Endothelial cell of umbilical vein (primary cell): ENCODE data around the gene LEMD1. TPM values are rescaled to one million over a fixed set of nuclear protein-coding genes. Genes with fewer than 3 reads are reported as not detected.

Experiments used
- BruUV-seq: library from RNA; stranded (reverse); fragments of 400-500 nt; replicated peaks from 2 replicates; lab custom pipeline; 2021; lab: Mats Ljungman, UMichigan
- CTCF ChIA-PET: fragments of 300-600, 350-600 bp; sonication (Branson Sonifier 250); formaldehyde crosslinking; loops from one replicate; lab custom pipeline; 2021; ENCODE audit warnings: antibody characterized with exemption, inconsistent platforms; lab: Charles Lee
- POLR2A ChIA-PET: fragments of 300-600, 350-600 bp; sonication (Branson Sonifier 250); formaldehyde crosslinking; loops from one replicate; lab custom pipeline; 2021; ENCODE audit warnings: antibody characterized with exemption, inconsistent platforms; lab: Charles Lee
- DNase-seq: peaks from one replicate; pipeline ENCODE4 v3.0.0-alpha.2; 2011; ENCODE audit warnings: low read depth, low spot score
- FAIRE-seq: peaks from 2 replicates; lab custom pipeline; 2011; peaks lifted over from hg19 to GRCh38; lab: Jason Lieb, UNC
- H2AFZ ChIP-seq: 2 replicates; pipeline ENCODE4 v1.6.0; 2012; ENCODE audit warnings: low read depth, low read length, control low read depth, inconsistent platforms
- H3K27ac ChIP-seq: 2 replicates; pipeline ENCODE4 v1.5.1; 2011; ENCODE audit warnings: low read depth, mild to moderate bottlenecking, control low read depth, low read length, moderate library complexity; ENCODE audit not compliant: insufficient read depth
- H3K27me3 ChIP-seq, 2 experiments: 2 replicates each; pipeline versions ENCODE4 v1.6.0 to v1.6.1; 2011; ENCODE audit warnings: low read length in 2 of 2, mixed read lengths in 1 of 2; ENCODE audit not compliant: control insufficient read depth in 2 of 2, insufficient read depth in 2 of 2
- H3K36me3 ChIP-seq, 2 experiments: 2 replicates in 1 of 2; 3 replicates in 1 of 2; pipeline ENCODE4 v1.5.1; 2011; ENCODE audit warnings: low read length in 2 of 2, mild to moderate bottlenecking in 1 of 2, moderate library complexity in 1 of 2; ENCODE audit not compliant: control insufficient read depth in 2 of 2, insufficient read depth in 2 of 2; ENCODE audit errors: extremely low read depth in 1 of 2
- H3K4me1 ChIP-seq: 3 replicates; pipeline ENCODE4 v1.5.1; 2011; ENCODE audit warnings: mild to moderate bottlenecking, low read length; ENCODE audit not compliant: control insufficient read depth, insufficient read depth; ENCODE audit errors: extremely low read depth
- H3K4me2 ChIP-seq: 2 replicates; pipeline ENCODE4 v1.6.1; 2011; ENCODE audit warnings: low read length, control low read depth, mixed read lengths; ENCODE audit not compliant: insufficient read depth
- H3K4me3 ChIP-seq, 3 experiments: fragments of 200-600 bp in 1 of 3; sonication (generic), shearing (Covaris generic) in 1 of 3; replicated peaks in 1 of 3; 2 replicates each; pipeline ENCODE4 v1.5.1; 2011 to 2016; ENCODE audit warnings: control low read depth in 3 of 3, low read length in 3 of 3, mild to moderate bottlenecking in 2 of 3, inconsistent platforms in 1 of 3, low read depth in 1 of 3, moderate library complexity in 1 of 3; ENCODE audit not compliant: insufficient read depth in 1 of 3
- H3K79me2 ChIP-seq: 2 replicates; pipeline ENCODE4 v1.6.0; 2012; ENCODE audit warnings: low read length, inconsistent platforms; ENCODE audit not compliant: control insufficient read depth, insufficient read depth
- H3K9ac ChIP-seq: replicated peaks from 2 replicates; pipeline ENCODE3; 2011; ENCODE audit warnings: low read length, control low read depth; ENCODE audit not compliant: insufficient read depth; ENCODE audit errors: extremely low read depth
- H3K9me1 ChIP-seq: replicated peaks from 3 replicates; pipeline ENCODE4 v1.6.0; 2011; ENCODE audit warnings: mild to moderate bottlenecking, low read length; ENCODE audit not compliant: control insufficient read depth, insufficient read depth; ENCODE audit errors: extremely low read depth
- H3K9me3 ChIP-seq: replicated peaks from 2 replicates; pipeline ENCODE4 v1.5.1; 2012; ENCODE audit warnings: low read length, inconsistent platforms; ENCODE audit not compliant: control insufficient read depth, insufficient read depth
- H4K20me1 ChIP-seq: replicated peaks from 2 replicates; pipeline ENCODE3; 2011; ENCODE audit warnings: mild to moderate bottlenecking, low read length; ENCODE audit not compliant: control insufficient read depth, insufficient read depth; ENCODE audit errors: extremely low read depth
- CTCF ChIP-seq, 2 donors: IDR thresholded peaks; 1 replicate in 1 of 2; 2 replicates in 1 of 2; pipeline ENCODE4 v1.5.1; 2011; ENCODE audit warnings: low read length in 2 of 2, mild to moderate bottlenecking in 2 of 2, moderate library complexity in 2 of 2, control low read depth in 1 of 2, inconsistent platforms in 1 of 2, low read depth in 1 of 2; ENCODE audit not compliant: insufficient read depth in 1 of 2; ENCODE audit errors: extremely low read depth in 1 of 2
- EZH2 ChIP-seq: IDR thresholded peaks from 2 replicates; pipeline ENCODE4 v1.6.1; 2012; ENCODE audit warnings: borderline replicate concordance, low read depth, mild to moderate bottlenecking, moderate library complexity, low read length, inconsistent platforms; ENCODE audit not compliant: severe bottlenecking
- FOS ChIP-seq: IDR thresholded peaks from 2 replicates; pipeline ENCODE4 v1.6.1; 2011; ENCODE audit warnings: mild to moderate bottlenecking, low read length, moderate library complexity, borderline replicate concordance; ENCODE audit not compliant: insufficient read depth
- GATA2 ChIP-seq: IDR thresholded peaks from 2 replicates; pipeline ENCODE4 v1.7.0; 2011; ENCODE audit warnings: low read depth, mild to moderate bottlenecking, moderate library complexity, mixed read lengths, low read length; ENCODE audit not compliant: insufficient read length, insufficient read depth
- JUN ChIP-seq: IDR thresholded peaks from 2 replicates; pipeline ENCODE4 v1.6.1; 2011; ENCODE audit warnings: borderline replicate concordance, low read depth; ENCODE audit not compliant: insufficient read length, insufficient read depth
- MAX ChIP-seq: IDR thresholded peaks from 2 replicates; pipeline ENCODE4 v1.6.1; 2011; ENCODE audit not compliant: insufficient read depth, insufficient read length
- MYC ChIP-seq: IDR thresholded peaks from one replicate; pipeline ENCODE4 v1.6.1; 2011; ENCODE audit warnings: mild to moderate bottlenecking, low read depth, low read length
- POLR2A ChIP-seq: IDR thresholded peaks from 2 replicates; pipeline ENCODE4 v1.6.1; 2012; ENCODE audit warnings: low read depth, mild to moderate bottlenecking, control low read depth, low read length
- POLR2AphosphoS5 ChIP-seq: IDR thresholded peaks from 2 replicates; pipeline ENCODE4 v1.6.1; 2012; ENCODE audit warnings: low read depth, mild to moderate bottlenecking, control low read depth, low read length, moderate library complexity; ENCODE audit not compliant: insufficient read depth
- dilution Hi-C: fragments of 300-500 bp; cut with MboI; formaldehyde crosslinking; loops from one replicate; pipeline ENCODE4 v1.15.0; 2019; ENCODE audit warnings: low sequenced_read_pairs; ENCODE audit not compliant: extremely low pct_ligation_motif_present
- intact Hi-C: fragments of 100-400 bp; cut with micrococcal nuclease; formaldehyde crosslinking; loops from one replicate; pipeline ENCODE4 v1.10.0; 2022
- polyA plus RNA-seq, 4 experiments: library from polyadenylated mRNA; depleted of rRNA in 3 of 4; stranded (reverse) in 3 of 4; unstranded in 1 of 4; fragments of >200 nt; gene quantifications; 2 replicates each; pipeline versions ENCODE4 v1.2.1 to v1.2.3, GENCODE V29; 2011 to 2012; ENCODE audit warnings: missing spikeins in 1 of 4
- total RNA-seq: library from RNA; stranded (reverse); gene quantifications from 2 replicates; pipeline ENCODE4 v1.2.3, GENCODE V29; 2021

Gene LEMD1
- total and polyA plus RNA-seq, 2 donors (not counting 3 experiments of a cell fraction or from before 2014, with no cell fraction given) = not detected

DNA sequence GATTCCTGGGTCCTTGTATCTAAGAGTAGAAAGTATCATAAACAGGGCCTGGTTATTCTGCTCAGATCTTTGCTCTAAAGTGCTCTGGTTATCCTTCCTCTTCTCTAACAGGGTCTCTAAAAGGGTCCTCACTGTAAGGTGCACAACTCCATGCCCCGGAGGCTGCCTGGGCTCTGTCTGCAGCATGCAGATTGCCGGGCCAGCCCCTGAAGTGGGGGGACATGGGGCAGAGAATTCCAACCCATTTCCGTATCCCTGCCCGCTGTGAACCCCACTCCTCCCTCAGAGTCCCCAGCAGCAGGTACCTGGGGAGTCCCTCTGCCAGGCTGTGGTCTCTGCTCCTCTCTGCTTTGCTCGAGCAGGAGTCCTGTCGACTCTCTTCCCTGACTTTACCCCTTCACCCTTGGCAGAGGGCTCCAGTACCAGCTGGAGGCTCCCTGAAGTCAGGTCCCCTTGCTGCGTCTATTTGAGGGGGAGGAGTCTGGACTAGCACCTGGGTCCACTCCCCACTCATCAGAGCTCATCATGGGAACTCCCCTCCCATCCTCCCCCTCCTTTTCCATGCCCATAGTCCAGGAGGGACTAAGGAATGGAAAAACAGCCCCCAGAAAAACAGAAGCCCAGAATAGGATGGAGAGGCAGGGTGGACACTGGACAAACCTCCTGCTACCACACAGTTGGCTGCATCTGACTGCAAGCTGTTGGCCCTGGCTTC lies 21.9 kb upstream of the LEMD1 start:
- Histone ChIP-seq H3K4me1 (no peaks in the 10 kb centered on the region), H3K4me3 (no peak overlapping the region), H3K9me3 (no peaks in the 10 kb centered on the region), H2AFZ (no peak overlapping the region), H3K27ac (no peak overlapping the region), H4K20me1 (no peaks in the 10 kb centered on the region), H3K4me2 (no peak overlapping the region), H3K27me3 (peaks cover 22 to 24% of the 10 kb centered on the region in 2 experiments), H3K9me1 (no peaks in the 10 kb centered on the region), H3K9ac (no peak overlapping the region), H3K79me2 (no peaks in the 10 kb centered on the region), H3K36me3 (no peaks in the 10 kb centered on the region)
- BruUV-seq = no TSS peak
- ChIA-PET POLR2A (no interaction called here), CTCF (no interaction called here)
- TF ChIP-seq GATA2 (no peak), CTCF (IDR thresholded peaks at IDR 0.05; ENCODE audit: extremely low read depth in 1 of 2, insufficient read depth in 1 of 2, low read depth in 1 of 2, low read length in 2 of 2) (no peak), FOS (no peak), MAX (no peak), JUN (no peak), EZH2 (no peak), POLR2AphosphoS5 (no peak), POLR2A (no peak), MYC (no peak)
- FAIRE-seq = no peak
- DNase-seq = no peak
- dilution Hi-C loops = no loop called here
- intact Hi-C loops = no loop called here
